H1 (cell line): Measurements from ENCODE around the gene PHLPP1.

Experiments
- CHD2 ChIP-seq: IDR thresholded peaks from 2 replicates; pipeline ENCODE4 v1.6.1; 2012; ENCODE audit warnings: low read length, improper control_type of control experiment
- CTCF ChIP-seq, 3 experiments: IDR thresholded peaks; 1 replicate in 2 of 3; 2 replicates in 1 of 3; pipeline versions ENCODE4 v1.5.1 to v1.6.1; 2011; ENCODE audit warnings: low read length in 3 of 3, mild to moderate bottlenecking in 3 of 3, inconsistent platforms in 2 of 3, low read depth in 1 of 3, moderate library complexity in 1 of 3; ENCODE audit not compliant: insufficient read depth in 1 of 3; ENCODE audit errors: control extremely low read depth in 1 of 3
- EP300 ChIP-seq, 2 experiments: IDR thresholded peaks; 1 replicate in 1 of 2; 2 replicates in 1 of 2; pipeline ENCODE4 v1.6.1; 2011 to 2012; ENCODE audit warnings: low read depth in 2 of 2, low read length in 2 of 2, mild to moderate bottlenecking in 2 of 2, borderline replicate concordance in 1 of 2, inconsistent platforms in 1 of 2, moderate library complexity in 1 of 2
- EZH2 ChIP-seq: fragments of 200-600 bp; sonication (generic); IDR thresholded peaks from 2 replicates; pipeline ENCODE4 v1.7.1; 2012; ENCODE audit warnings: low read depth, mild to moderate bottlenecking, moderate library complexity, low read length, inconsistent platforms; ENCODE audit not compliant: severe bottlenecking
- JUN ChIP-seq: IDR thresholded peaks from 2 replicates; pipeline ENCODE4 v1.6.1; 2011; ENCODE audit warnings: low read depth, mild to moderate bottlenecking, improper control_type of control experiment, low read length
- JUND ChIP-seq: IDR thresholded peaks from 2 replicates; pipeline ENCODE4 v1.6.1; 2011; ENCODE audit warnings: mild to moderate bottlenecking, improper control_type of control experiment, low read length
- POLR2A ChIP-seq, 2 experiments: IDR thresholded peaks; 1 replicate in 1 of 2; 2 replicates in 1 of 2; pipeline ENCODE4 v1.6.1; 2011; ENCODE audit warnings: low read depth in 2 of 2, low read length in 2 of 2, mild to moderate bottlenecking in 2 of 2; ENCODE audit errors: control extremely low read depth in 1 of 2
- SIN3A ChIP-seq, 2 experiments: IDR thresholded peaks in 1 of 2; conservative IDR thresholded peaks in 1 of 2; 2 replicates each; pipeline ENCODE4 v1.6.1; 2011 to 2012; ENCODE audit warnings: low read length in 2 of 2, improper control_type of control experiment in 1 of 2, low read depth in 1 of 2, mild to moderate bottlenecking in 1 of 2
- SP1 ChIP-seq: IDR thresholded peaks from 2 replicates; pipeline ENCODE4 v1.6.1; 2011; ENCODE audit warnings: low read depth, low read length
- SP2 ChIP-seq: IDR thresholded peaks from 2 replicates; pipeline ENCODE4 v1.6.1; 2012; ENCODE audit warnings: mild to moderate bottlenecking, low read length, inconsistent platforms
- YY1 ChIP-seq: IDR thresholded peaks from 2 replicates; pipeline ENCODE4 v1.6.1; 2011; ENCODE audit warnings: low read depth, mild to moderate bottlenecking, low read length

GRCh38 chr18:62751977-62752376 is 36.6 kb downstream of the PHLPP1 start:
- TF ChIP-seq CTCF (IDR thresholded peaks at IDR 0.05; ENCODE audit: control extremely low read depth in 1 of 3, insufficient read depth in 1 of 3, low read depth in 1 of 3, low read length in 3 of 3) = no peak
- TF ChIP-seq EP300 (IDR thresholded peaks at IDR 0.05; ENCODE audit: borderline replicate concordance in 1 of 2, low read depth in 2 of 2, low read length in 2 of 2) = no peak
- no peak for TF ChIP-seq CHD2
- TF ChIP-seq SP2 = no peak
- no peak for TF ChIP-seq SP1
- TF ChIP-seq EZH2 = no peak
- TF ChIP-seq YY1 = no peak
- no peak for TF ChIP-seq SIN3A (conservative IDR thresholded peaks at IDR 0.05 in 1 of 2, IDR thresholded peaks at IDR 0.05 in 1 of 2; ENCODE audit: low read depth in 1 of 2, low read length in 2 of 2)
- TF ChIP-seq JUN = no peak
- no peak for TF ChIP-seq POLR2A (IDR thresholded peaks at IDR 0.05; ENCODE audit: control extremely low read depth in 1 of 2, low read depth in 2 of 2, low read length in 2 of 2)
- no peak for TF ChIP-seq JUND
